IMR-90 (cell line): Measurements from ENCODE around the gene ASIC2.

Experiments
- BHLHE40 ChIP-seq: fragments of 150-350 bp; IDR thresholded peaks from 2 replicates; pipeline ENCODE4 v1.6.1; 2016; ENCODE audit warnings: mild to moderate bottlenecking, low read depth, low read length
- MAFK ChIP-seq: IDR thresholded peaks from 2 replicates; pipeline ENCODE4 v1.6.1; 2012; ENCODE audit warnings: low read depth, low read length, improper control_type of control experiment
- MXI1 ChIP-seq: IDR thresholded peaks from 2 replicates; pipeline ENCODE4 v1.6.1; 2012; ENCODE audit warnings: low read depth, mild to moderate bottlenecking, low read length, moderate library complexity, borderline replicate concordance
- POLR2A ChIP-seq: IDR thresholded peaks from 2 replicates; pipeline ENCODE4 v1.6.1; 2012; ENCODE audit warnings: mild to moderate bottlenecking, low read depth, low read length
- RFX5 ChIP-seq: IDR thresholded peaks from 2 replicates; pipeline ENCODE4 v1.8.0; 2012; ENCODE audit warnings: low read depth, mild to moderate bottlenecking, low read length, moderate library complexity
- SMC3 ChIP-seq: fragments of 150-350 bp; IDR thresholded peaks from 2 replicates; pipeline ENCODE4 v1.6.1; 2016; ENCODE audit warnings: low read depth, mild to moderate bottlenecking, antibody characterized with exemption, low read length, moderate library complexity
- TF ChIP-seq, protein P1 (sequence below): fragments of 150-350 bp; IDR thresholded peaks from 2 replicates; pipeline ENCODE4 v1.6.1; 2016; ENCODE audit warnings: low read depth, mild to moderate bottlenecking, low read length, moderate library complexity, borderline replicate concordance
- TF ChIP-seq, protein P2 (sequence below): fragments of 150-350 bp; IDR thresholded peaks from 2 replicates; pipeline ENCODE4 v1.6.1; 2017; ENCODE audit warnings: mild to moderate bottlenecking, antibody characterized with exemption, low read length, low read depth
- TF ChIP-seq, protein P3 (sequence below): conservative IDR thresholded peaks from 2 replicates; pipeline ENCODE4 v1.5.1; 2012; ENCODE audit warnings: mild to moderate bottlenecking, low read depth, low read length, improper control_type of control experiment

DNA sequence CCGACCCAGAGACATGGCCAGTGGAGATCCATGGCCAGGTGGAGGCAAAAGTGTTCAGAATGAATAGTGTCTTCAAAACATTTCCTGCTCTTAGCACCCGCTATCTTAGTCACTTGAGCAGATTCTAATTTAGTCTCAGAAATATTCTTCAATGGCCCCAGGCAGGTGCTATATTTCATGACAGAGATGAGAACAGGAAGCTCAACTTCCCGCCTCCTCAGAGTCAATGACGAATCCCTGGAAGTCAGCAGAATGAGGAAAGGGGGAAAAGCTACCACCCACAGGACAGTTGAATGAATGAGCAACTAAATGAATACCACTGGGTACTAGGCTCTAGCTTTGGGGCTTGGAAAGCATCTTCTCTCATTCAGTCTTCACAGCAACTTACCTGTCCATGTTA lies 147.2 kb downstream of the ASIC2 start:
- TF ChIP-seq BHLHE40, result no peak
- TF ChIP-seq, protein P1, sequence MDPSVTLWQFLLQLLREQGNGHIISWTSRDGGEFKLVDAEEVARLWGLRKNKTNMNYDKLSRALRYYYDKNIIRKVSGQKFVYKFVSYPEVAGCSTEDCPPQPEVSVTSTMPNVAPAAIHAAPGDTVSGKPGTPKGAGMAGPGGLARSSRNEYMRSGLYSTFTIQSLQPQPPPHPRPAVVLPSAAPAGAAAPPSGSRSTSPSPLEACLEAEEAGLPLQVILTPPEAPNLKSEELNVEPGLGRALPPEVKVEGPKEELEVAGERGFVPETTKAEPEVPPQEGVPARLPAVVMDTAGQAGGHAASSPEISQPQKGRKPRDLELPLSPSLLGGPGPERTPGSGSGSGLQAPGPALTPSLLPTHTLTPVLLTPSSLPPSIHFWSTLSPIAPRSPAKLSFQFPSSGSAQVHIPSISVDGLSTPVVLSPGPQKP, result no peak
- TF ChIP-seq, protein P2, sequence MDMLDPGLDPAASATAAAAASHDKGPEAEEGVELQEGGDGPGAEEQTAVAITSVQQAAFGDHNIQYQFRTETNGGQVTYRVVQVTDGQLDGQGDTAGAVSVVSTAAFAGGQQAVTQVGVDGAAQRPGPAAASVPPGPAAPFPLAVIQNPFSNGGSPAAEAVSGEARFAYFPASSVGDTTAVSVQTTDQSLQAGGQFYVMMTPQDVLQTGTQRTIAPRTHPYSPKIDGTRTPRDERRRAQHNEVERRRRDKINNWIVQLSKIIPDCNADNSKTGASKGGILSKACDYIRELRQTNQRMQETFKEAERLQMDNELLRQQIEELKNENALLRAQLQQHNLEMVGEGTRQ, result no peak
- TF ChIP-seq POLR2A, result no peak
- TF ChIP-seq, protein P3, sequence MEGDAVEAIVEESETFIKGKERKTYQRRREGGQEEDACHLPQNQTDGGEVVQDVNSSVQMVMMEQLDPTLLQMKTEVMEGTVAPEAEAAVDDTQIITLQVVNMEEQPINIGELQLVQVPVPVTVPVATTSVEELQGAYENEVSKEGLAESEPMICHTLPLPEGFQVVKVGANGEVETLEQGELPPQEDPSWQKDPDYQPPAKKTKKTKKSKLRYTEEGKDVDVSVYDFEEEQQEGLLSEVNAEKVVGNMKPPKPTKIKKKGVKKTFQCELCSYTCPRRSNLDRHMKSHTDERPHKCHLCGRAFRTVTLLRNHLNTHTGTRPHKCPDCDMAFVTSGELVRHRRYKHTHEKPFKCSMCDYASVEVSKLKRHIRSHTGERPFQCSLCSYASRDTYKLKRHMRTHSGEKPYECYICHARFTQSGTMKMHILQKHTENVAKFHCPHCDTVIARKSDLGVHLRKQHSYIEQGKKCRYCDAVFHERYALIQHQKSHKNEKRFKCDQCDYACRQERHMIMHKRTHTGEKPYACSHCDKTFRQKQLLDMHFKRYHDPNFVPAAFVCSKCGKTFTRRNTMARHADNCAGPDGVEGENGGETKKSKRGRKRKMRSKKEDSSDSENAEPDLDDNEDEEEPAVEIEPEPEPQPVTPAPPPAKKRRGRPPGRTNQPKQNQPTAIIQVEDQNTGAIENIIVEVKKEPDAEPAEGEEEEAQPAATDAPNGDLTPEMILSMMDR, result no peak
- TF ChIP-seq SMC3, result no peak
- TF ChIP-seq MAFK, result no peak
- no peak for TF ChIP-seq RFX5
- no peak for TF ChIP-seq MXI1
